Myocyte (in vitro differentiated cells): ENCODE data around the gene MLXIPL. TPM values are rescaled to one million over a fixed set of nuclear protein-coding genes. Genes with fewer than 3 reads are reported as not detected.
A peak's percentile ranks its signal among the peaks of the same experiment; 100 is the strongest.
"Not testable (repeated sequence)": the region's sequence is repeated elsewhere in the genome, so short reads cannot be mapped to it uniquely, and the experiment has no call there.

Experiments
- DNase-seq: peaks from one replicate; pipeline ENCODE4 v3.0.0-alpha.2; 2012; ENCODE audit warnings: low read depth
- total RNA-seq: library from RNA; depleted of rRNA; stranded (reverse); fragments of >200 nt; gene quantifications from 2 replicates; pipeline ENCODE4 v1.2.3, GENCODE V29; 2014

MLXIPL gene
- total RNA-seq, 1 donor from 2014 or later = 18.6 TPM

GRCh38 chr7:73613954-73614735, 10.2 kb downstream of the MLXIPL start:
- no peak for DNase-seq

DNA sequence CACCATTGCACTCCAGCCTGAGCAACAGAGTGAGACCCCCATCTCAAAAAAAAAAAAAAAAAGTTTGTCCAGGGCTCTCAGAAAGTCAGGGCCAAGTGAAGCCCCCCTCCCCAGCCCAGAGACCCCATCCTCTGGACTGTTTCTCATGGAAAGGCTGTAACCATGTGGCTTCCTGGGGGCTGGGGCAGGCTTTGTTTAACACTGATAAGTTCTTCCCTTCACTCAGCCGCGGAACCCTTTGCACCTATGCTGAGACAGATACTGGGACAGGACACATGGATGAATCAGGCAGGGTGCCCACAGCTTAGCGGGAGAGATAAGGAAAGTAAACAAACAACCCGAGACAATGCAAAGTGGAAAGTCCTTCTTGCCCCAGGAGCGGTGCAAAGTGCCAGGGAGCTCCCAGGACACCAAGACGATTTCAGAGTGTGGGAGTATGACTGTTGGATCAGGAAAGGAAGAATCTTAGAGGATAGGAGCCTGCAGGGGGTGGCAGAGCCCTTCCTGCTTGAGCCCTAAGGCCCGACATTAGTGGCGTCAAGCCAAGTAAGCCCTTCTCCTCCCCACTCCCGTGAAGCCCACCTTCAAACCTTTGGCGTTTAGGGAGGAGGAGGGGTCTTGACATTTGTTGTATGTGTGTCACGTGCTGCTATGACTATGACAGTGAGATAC, 11.6 kb downstream of the MLXIPL start:
- peak; percentile 56 for DNase-seq

- DNase-seq = peak; percentile 77
Measured at GRCh38 chr7:73611017-73611555, 13.2 kb downstream of the MLXIPL start.

DNA sequence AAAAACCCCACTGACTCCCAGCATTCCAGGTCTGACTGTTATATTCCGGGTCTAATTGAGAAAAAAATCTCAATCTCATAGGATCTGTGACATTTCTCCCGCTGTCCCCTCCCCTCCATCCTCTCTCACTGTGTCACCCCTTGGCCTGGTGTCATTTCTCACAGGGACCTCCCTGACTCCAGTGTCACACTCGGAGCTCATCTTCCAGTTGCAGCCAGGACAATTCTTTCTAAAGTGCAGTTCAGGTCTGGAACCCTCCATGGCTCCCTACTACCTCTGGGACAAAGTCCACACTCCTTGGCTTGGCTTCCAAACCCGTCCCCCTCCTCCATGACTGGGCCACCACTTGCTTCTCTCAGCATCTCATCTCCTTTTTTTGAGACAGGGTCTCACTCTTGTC, 14.2 kb downstream of the MLXIPL start:
- DNase-seq = no peak

- not testable (repeated sequence) for DNase-seq
Measured at GRCh38 chr7:73607692-73607983, 16.7 kb downstream of the MLXIPL start.

DNA sequence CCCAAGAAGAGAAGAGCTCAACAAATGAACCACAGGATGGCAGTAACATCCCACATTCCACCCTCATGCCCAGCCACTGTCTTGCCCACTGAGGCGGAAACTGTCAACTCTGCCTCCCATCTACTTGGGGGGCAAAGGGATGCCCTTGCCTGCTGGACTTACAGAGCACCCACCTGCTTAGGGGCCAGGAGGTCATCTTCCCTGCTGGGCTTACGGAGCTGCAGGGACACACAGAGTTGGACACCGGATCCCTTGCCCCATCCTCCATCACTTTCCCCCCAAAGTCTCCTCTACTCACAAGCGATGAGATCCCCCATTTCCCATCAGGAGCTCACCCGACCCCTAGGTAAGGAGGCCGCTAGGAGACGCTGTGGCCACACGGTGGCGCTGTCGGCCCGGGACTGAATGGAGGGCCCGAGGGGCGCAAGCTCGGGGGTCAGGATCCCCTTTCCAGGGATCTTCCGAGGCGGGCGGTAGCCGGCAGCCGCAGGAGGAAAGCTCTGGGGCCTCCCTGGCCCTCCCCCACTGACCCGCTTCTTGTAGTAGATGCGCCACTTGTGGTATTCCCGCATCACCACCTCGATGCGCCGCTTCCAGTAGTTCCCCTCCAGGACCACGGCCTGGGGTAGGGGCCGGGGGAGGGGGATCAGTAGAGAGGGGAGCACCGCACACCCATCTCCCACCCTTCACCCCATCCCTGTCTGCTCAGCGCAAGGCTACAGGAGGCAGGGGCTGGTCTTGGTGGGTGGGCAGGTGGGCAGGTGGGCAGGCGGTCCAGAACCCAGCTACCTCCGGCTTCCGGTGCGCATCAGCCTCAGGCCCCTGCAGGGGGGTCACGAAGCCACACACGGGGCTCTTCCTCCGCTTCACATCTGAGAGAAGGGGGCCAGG, 17.3 kb downstream of the MLXIPL start:
- peak; percentile 70 for DNase-seq

DNA sequence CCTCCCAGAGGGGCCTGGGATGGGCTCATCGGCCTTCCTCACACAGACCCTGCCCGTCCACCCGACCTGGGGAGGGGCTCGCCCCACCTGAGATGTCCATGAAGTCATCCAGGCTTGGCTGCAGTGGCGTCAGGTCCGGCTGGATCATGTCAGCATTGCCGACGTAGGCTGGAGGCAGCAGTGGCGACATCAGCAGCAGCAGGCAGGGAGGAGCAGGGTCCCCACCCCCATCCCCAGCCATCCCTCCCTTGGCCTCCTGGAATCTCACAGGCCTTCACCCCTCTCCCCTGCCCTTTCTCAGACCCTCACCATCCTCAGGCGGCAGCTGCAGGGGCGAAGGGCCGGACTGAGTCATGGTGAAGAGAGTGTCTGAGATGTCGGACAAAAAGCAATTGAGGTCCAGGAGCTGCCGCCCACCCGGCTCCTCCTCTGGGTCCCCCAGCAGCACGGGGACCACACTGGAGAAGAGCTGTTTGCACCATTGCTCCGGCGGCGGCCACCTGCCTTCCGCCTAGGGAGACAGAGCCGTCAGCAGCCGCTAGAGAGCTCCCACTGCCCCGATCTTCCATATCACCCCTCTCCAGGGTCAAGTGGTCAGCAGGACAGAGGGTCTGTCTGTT, 18.6 kb downstream of the MLXIPL start:
- no peak for DNase-seq

DNA sequence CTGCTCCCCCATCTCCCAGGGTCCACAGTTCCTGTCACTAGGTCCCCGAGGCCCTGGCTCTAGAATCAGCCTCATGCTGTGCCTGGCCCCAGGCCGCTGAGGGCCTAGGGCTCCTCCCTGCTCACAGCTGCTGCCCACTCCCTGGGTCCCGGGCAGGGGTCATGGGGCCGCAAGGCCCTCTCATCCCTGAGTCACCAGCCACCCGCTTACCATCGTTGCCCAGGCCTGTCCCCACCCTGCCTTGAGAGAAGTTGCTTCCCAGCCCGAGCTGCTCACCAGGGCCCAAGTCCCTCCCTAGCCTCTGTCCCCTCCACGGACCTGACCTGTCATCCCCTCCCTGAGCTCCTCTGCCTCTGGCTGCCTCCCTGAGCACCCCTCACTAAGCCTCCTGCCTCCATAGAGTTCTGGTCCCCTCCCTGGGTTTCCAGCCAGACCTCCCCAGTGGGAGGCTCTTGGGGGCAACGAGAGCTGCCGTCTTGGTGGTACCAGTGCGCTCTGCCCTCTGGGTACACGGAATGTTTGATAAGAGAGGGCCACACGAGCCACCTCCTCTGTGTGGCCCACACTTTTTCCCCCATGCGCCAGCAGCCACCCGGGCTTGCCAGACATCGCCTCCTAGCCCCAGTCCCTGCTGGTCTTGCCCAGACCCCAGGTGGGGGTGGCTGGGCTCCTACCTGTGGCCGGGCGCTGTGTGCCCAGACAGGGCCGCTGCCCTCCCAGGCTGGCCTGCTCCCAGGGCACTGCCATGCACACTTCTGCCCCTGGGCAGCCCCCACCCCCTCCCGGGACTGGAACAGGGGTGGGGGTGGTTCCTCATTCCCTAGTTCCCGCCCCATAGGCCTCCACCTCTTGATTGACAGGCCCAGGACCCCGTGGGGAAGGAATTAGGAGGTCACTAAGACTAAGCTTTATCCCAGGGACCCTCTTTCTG, 21.3 kb downstream of the MLXIPL start:
- DNase-seq = peak; percentile 94

- no peak for DNase-seq
Measured at GRCh38 chr7:73599916-73600315, 24.4 kb downstream of the MLXIPL start.

GRCh38 chr7:73599151-73599882, 25.0 kb downstream of the MLXIPL start:
- DNase-seq = no peak

GRCh38 chr7:73597978-73598782, 26.1 kb downstream of the MLXIPL start:
- DNase-seq = no peak

DNA sequence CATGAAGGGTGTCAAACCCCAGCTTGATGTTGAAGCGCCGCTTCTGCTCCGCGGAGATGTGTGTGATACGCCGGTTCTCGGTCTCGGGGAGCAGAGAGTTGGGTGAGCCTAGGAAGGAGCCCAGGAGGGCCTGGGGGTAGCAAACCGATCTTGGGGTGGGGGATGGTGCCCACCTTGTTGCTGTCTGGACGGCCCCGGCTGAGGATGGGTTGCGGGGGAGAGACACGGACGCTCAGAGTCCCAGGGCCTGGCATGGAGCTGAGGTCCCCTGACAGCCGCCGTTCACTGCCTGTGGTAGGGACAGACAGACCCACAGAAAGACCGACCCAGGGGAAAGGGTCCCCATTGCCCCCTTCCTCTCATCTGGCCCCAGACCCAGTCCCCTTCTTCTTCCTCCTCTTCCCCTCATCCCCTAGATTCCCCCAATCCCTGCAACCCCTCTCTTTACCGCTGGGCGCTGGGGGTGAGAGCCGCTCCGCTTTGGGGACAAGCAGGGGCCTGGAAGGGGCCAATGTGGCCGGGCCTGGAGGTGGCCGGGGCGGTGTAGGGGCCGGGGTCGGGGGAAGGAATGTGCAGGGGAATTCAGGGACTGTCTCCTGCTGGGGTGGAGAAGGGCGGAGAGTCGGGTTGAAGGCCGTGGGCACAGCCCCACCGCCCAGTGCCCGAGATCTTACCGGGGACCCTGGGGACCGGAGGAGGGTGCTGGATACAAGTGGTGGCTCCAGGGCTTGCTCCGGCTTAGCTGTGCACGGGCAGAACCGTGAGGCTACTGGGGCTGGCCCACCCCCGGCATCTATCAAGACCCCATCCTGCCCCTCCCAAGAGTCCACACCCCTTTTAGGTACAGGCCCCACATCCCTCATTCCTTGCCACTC, 27.9 kb downstream of the MLXIPL start:
- DNase-seq = no peak

DNA sequence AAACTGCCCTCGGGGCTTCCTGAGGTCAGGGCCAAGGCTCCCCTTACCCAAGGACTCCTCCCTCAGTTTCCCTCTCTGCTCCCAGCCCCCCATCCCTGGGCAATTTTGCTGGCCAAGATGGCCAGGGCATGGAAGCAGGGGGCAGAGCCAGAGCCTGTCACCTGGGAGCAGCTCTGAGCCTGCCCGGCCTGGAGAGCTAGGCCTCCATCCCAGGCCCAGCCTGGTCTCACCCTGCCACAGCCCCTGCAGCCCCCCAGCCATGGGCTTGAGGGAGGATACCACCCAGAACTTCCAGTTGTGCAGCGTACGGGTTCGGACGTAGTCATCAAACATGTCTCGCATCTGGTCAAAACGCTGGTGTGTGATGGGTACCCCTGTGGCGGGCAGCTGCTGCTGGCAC, 29.0 kb downstream of the MLXIPL start:
- no peak for DNase-seq

- DNase-seq = no peak
Measured at GRCh38 chr7:73593207-73594045, 30.9 kb downstream of the MLXIPL start.

DNA sequence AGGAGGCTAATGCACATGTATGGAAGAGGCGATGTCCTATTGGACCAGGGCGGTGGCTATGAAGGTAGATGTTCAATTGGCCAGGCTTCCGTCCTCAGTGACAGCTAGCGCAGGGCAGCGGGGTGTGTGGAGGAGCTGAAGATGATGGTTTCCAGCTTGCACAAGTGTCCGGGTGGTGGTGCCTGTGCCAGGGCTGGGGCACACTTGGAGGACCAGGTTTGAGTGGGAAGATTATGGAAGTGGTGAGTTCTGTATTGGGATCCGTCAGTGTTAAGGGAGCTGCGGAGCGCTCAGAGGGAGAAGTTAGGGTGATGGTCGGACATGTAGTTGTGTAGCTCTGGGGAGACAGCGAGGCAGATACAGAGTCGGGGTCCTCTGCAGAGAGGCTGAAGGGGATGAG, 37.4 kb downstream of the MLXIPL start:
- no peak for DNase-seq

GRCh38 chr7:73585196-73585595, 39.1 kb downstream of the MLXIPL start:
- no peak for DNase-seq
